Panc1 (cell line): ENCODE data around the gene ZNF804B. TPM values are rescaled to one million over a fixed set of nuclear protein-coding genes. Genes with fewer than 3 reads are reported as not detected.

ENCODE experiments used
- ATAC-seq: fragments of 200-7000 bp; cut with Tn5 transposase; 2 replicates; pipeline ENCODE4 v1.9.1; 2020; ENCODE audit warnings: mild to moderate bottlenecking, moderate library complexity
- BruUV-seq: library from RNA; stranded (reverse); fragments of 400-500 nt; replicated peaks from 2 replicates; lab custom pipeline; 2021; lab: Mats Ljungman, UMichigan
- CTCF ChIA-PET: fragments of 300-600 bp; sonication (Branson Sonifier 250); formaldehyde crosslinking; loops from one replicate; lab custom pipeline; 2022; ENCODE audit warnings: antibody characterized with exemption; lab: Charles Lee
- POLR2A ChIA-PET: fragments of 300-600 bp; sonication (Branson Sonifier 250); formaldehyde crosslinking; loops from one replicate; lab custom pipeline; 2022; ENCODE audit warnings: antibody characterized with exemption; lab: Charles Lee
- DNase-seq: peaks from one replicate; pipeline ENCODE4 v3.0.0-alpha.2; 2010; ENCODE audit warnings: low read depth, low spot score
- H3K27ac ChIP-seq: 2 replicates; pipeline ENCODE4 v1.5.1; 2011; ENCODE audit warnings: mild to moderate bottlenecking, low read length, inconsistent platforms
- H3K27me3 ChIP-seq: fragments of 200-500 bp; sonication (Bioruptor generic); 2 replicates; pipeline ENCODE4 v1.6.0; 2014; ENCODE audit warnings: low read length, inconsistent platforms; ENCODE audit not compliant: control insufficient read depth, insufficient read depth
- H3K36me3 ChIP-seq: fragments of 200-500 bp; sonication (Bioruptor generic); 2 replicates; pipeline ENCODE4 v1.5.1; 2014; ENCODE audit warnings: inconsistent platforms, mild to moderate bottlenecking, low read length, moderate library complexity; ENCODE audit not compliant: control insufficient read depth, insufficient read depth
- H3K4me1 ChIP-seq: 2 replicates; pipeline ENCODE4 v1.5.1; 2011; ENCODE audit warnings: inconsistent platforms, mild to moderate bottlenecking, low read length, moderate library complexity; ENCODE audit not compliant: control insufficient read depth, insufficient read depth
- H3K4me3 ChIP-seq, 2 experiments: 2 replicates each; pipeline ENCODE4 v1.5.1; 2011 to 2012; ENCODE audit warnings: low read depth in 2 of 2, low read length in 2 of 2, mild to moderate bottlenecking in 2 of 2, inconsistent platforms in 1 of 2, moderate library complexity in 1 of 2
- H3K9me3 ChIP-seq: fragments of 200-500 bp; sonication (Bioruptor generic); 2 replicates; pipeline ENCODE4 v1.5.1; 2014; ENCODE audit warnings: low read depth, mild to moderate bottlenecking, inconsistent platforms, low read length, moderate library complexity; ENCODE audit not compliant: control insufficient read depth, insufficient read depth
- POLR2AphosphoS5 ChIP-seq: IDR thresholded peaks from 2 replicates; pipeline ENCODE4 v1.6.1; 2012; ENCODE audit warnings: mild to moderate bottlenecking, low read depth, low read length, moderate library complexity
- SIN3A ChIP-seq: IDR thresholded peaks from 2 replicates; pipeline ENCODE4 v1.6.1; 2012; ENCODE audit warnings: low read depth, mild to moderate bottlenecking, low read length, moderate library complexity, borderline replicate concordance; ENCODE audit not compliant: insufficient read depth
- TCF7L2 ChIP-seq: IDR thresholded peaks from 2 replicates; pipeline ENCODE4 v1.6.1; 2011; ENCODE audit warnings: mild to moderate bottlenecking, low read depth, low read length, inconsistent platforms
- in situ Hi-C: cut with HindIII; loops from 2 replicates; pipeline ENCODE4 v1.10.0; 2016; ENCODE audit warnings: low sequenced_read_pairs, low pct_unique_long_range_greater_than_20kb
- intact Hi-C: fragments of 100-400 bp; cut with micrococcal nuclease; formaldehyde crosslinking; loops from one replicate; pipeline ENCODE4 v1.10.0; 2022; ENCODE audit not compliant: unreplicated experiment
- total RNA-seq: library from RNA; stranded (reverse); gene quantifications from one replicate; pipeline ENCODE4 v1.2.1, GENCODE V29; 2021; ENCODE audit not compliant: unreplicated experiment
- TF ChIP-seq, protein P1 (sequence below), 2 experiments: IDR thresholded peaks; 2 replicates each; pipeline ENCODE4 v1.6.1; 2011 to 2012; ENCODE audit warnings: low read depth in 2 of 2, control low read depth in 1 of 2, low read length in 1 of 2, mild to moderate bottlenecking in 1 of 2, moderate library complexity in 1 of 2; ENCODE audit not compliant: insufficient read depth in 1 of 2
- TF ChIP-seq, protein P2 (sequence below): fragments of 450-650 bp; IDR thresholded peaks from 2 replicates; pipeline ENCODE4 v1.5.1; 2017; ENCODE audit warnings: mild to moderate bottlenecking

The ZNF804B gene
- total RNA-seq, 1 experiment from 2014 or later: not detected

DNA sequence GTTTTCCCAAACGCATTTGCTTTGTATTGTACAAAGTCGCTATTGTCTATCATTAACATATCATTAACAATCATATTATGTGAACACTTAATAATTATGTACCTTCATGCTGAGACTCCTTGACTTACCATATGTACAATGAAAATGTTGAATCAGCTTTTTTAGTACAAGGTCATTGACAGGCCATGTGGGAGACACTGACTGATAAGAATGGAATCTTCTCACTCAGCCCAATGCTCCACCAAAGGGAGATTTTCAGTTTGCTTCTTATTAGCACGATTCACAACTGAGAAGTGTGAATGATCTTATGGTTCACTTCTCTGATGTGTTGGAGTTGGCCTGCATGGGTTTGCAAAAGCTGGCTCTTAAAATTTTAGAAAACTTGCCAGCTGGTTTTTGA is 289.5 kb downstream of the ZNF804B start:
- TF ChIP-seq TCF7L2 (no peak), SIN3A (no peak), POLR2AphosphoS5 (no peak)
- TF ChIP-seq, protein P1, sequence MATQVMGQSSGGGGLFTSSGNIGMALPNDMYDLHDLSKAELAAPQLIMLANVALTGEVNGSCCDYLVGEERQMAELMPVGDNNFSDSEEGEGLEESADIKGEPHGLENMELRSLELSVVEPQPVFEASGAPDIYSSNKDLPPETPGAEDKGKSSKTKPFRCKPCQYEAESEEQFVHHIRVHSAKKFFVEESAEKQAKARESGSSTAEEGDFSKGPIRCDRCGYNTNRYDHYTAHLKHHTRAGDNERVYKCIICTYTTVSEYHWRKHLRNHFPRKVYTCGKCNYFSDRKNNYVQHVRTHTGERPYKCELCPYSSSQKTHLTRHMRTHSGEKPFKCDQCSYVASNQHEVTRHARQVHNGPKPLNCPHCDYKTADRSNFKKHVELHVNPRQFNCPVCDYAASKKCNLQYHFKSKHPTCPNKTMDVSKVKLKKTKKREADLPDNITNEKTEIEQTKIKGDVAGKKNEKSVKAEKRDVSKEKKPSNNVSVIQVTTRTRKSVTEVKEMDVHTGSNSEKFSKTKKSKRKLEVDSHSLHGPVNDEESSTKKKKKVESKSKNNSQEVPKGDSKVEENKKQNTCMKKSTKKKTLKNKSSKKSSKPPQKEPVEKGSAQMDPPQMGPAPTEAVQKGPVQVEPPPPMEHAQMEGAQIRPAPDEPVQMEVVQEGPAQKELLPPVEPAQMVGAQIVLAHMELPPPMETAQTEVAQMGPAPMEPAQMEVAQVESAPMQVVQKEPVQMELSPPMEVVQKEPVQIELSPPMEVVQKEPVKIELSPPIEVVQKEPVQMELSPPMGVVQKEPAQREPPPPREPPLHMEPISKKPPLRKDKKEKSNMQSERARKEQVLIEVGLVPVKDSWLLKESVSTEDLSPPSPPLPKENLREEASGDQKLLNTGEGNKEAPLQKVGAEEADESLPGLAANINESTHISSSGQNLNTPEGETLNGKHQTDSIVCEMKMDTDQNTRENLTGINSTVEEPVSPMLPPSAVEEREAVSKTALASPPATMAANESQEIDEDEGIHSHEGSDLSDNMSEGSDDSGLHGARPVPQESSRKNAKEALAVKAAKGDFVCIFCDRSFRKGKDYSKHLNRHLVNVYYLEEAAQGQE (IDR thresholded peaks at IDR 0.05; ENCODE audit: insufficient read depth in 1 of 2, low read depth in 2 of 2, low read length in 1 of 2): no peak
- TF ChIP-seq, protein P2, sequence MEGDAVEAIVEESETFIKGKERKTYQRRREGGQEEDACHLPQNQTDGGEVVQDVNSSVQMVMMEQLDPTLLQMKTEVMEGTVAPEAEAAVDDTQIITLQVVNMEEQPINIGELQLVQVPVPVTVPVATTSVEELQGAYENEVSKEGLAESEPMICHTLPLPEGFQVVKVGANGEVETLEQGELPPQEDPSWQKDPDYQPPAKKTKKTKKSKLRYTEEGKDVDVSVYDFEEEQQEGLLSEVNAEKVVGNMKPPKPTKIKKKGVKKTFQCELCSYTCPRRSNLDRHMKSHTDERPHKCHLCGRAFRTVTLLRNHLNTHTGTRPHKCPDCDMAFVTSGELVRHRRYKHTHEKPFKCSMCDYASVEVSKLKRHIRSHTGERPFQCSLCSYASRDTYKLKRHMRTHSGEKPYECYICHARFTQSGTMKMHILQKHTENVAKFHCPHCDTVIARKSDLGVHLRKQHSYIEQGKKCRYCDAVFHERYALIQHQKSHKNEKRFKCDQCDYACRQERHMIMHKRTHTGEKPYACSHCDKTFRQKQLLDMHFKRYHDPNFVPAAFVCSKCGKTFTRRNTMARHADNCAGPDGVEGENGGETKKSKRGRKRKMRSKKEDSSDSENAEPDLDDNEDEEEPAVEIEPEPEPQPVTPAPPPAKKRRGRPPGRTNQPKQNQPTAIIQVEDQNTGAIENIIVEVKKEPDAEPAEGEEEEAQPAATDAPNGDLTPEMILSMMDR: no peak
- Histone ChIP-seq H3K9me3 (no peaks in the 10 kb centered on the region), H3K4me1 (no peaks in the 10 kb centered on the region), H3K27ac (no peak overlapping the region), H3K27me3 (no peaks in the 10 kb centered on the region), H3K36me3 (no peaks in the 10 kb centered on the region), H3K4me3 (no peak overlapping the region)
- DNase-seq (no peak), ATAC-seq (no peak)
- in situ Hi-C loops (no loop called here), intact Hi-C loops (no loop called here)
- POLR2A ChIA-PET: no interaction called here
- BruUV-seq: no TSS peak
- CTCF ChIA-PET: no interaction called here

DNA sequence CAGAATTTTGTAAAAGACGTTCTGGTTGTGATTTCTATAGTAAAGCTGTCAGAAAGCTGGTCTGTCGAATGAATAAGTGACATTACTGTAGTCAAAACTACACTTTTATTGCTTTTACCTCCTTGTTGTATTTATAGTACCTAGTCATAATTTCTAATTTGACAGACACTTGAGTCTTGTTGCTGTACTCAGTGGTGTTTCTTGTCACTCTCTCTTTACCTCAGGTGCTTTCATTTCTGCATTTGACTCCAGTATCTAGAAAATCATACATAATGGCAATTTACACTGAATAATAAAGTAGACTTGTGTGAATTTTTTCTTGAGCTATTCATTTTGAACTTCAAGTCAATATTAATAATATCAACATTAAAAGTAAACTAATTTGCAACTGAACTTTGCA is 293.6 kb downstream of the ZNF804B start:
- POLR2A ChIA-PET: no interaction called here
- no peak for TF ChIP-seq SIN3A
- TF ChIP-seq, protein P1 (IDR thresholded peaks at IDR 0.05; ENCODE audit: insufficient read depth in 1 of 2, low read depth in 2 of 2, low read length in 1 of 2): no peak

More for the DNA sequence above, 293.6 kb downstream of the ZNF804B start:
- DNase-seq (no peak), ATAC-seq (no peak)
- H3K4me3 ChIP-seq: no peak overlapping the region
- no peaks in the 10 kb centered on the region for H3K4me1 ChIP-seq
- H3K9me3 ChIP-seq: no peaks in the 10 kb centered on the region; the same call in 1 of the 2 replicates
- intact Hi-C loops (no loop called here), in situ Hi-C loops (no loop called here)
- no peaks in the 10 kb centered on the region for H3K27me3 ChIP-seq
- CTCF ChIA-PET: no interaction called here
- H3K36me3 ChIP-seq: no peaks in the 10 kb centered on the region
- H3K27ac ChIP-seq: no peak overlapping the region
- no TSS peak for BruUV-seq
